Posterior cingulate gyrus (tissue), 11 donors: ENCODE results near the gene ZBTB5.

Experiments
- DNase-seq, 10 donors: peaks; one replicate each; pipeline versions ENCODE4 v3.0.0 to v3.0.0-alpha.2; 2020 to 2021; ENCODE audit warnings: mixed read lengths in 3 of 10
- intact Hi-C: fragments of 100-400 bp; cut with DNase I; formaldehyde crosslinking; loops from one replicate; pipeline ENCODE4 v1.15.1; 2023

ZBTB5 gene

DNA sequence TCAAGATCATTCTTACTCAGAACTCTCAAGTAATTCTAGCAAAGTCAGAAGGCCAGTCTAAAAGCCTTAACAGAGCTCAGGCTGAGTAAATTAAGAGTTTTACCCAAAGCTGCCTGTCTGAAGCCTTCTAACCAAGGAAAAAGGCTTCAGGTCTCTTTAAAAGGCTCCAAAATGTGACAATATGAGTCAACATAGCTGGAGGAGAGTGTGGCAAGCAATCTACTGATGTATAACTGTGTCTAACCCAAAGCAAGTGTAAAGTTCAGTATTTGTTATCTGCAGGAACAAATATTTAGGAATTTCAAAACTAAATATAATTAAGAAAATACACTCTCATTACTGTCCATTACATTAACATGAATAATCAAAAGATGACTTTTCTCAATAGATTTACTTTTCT, 11.0 kb downstream of the ZBTB5 start:
- intact Hi-C loops = no loop called here
- DNase-seq = no peak

DNA sequence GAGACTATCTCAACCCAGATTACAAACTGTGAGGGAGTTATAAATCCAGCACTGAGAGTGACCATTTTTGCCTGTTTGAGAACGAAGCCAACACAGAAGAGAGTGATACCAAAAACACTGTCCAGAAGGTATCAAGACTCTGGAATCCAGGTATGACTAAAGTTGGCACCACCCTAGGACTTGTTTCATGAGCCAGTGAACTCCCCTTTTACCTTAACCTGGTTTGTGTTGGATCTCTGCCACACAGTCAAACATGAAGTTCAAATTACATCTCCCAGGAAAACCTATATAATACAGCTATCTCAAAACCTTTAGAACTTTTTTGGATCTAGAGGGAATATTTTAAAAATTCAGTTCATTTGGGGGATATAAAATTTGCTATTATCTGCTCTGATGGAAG, 11.4 kb downstream of the ZBTB5 start:
- intact Hi-C loops = no loop called here
- no peak for DNase-seq

DNA sequence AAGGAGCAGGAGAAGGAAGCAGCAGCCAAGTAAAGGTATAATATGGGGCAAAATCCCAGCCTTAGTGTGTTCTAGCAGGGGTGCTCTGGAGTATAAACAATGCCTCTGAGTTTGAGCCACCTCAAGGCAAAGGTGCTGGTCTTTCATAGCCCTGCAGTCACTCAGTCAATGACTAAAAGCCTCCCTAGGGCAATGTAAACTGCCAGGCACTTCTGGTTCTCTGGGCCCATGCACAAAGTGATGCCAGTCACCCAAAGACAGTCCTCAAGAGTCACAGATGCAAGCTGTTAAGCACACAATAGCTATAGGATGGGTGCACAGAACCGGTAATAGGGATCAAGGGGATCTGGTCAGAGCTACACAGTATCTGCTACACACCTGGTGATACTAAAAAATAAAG, 12.6 kb downstream of the ZBTB5 start:
- no peak for DNase-seq
- intact Hi-C loops = no loop called here

DNA sequence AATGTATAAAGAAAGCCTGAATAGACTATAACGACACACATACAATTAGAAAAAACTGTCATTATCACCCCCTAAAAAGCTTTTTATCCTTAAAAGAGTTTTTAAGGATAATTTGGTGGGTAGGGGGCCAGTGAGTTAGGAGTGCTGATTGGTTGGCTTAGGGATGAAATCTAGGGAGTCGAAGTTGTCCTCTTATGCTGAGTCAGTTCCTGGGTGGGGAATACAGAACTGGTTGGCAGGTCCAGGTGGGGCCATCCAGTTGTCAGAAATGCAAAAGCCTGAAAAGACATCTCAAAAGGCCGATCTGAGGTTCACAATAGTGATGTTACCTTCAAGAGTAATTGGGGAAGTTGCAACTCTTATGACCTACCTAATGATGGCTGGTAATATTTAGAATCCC, 13.6 kb downstream of the ZBTB5 start:
- DNase-seq = no peak
- intact Hi-C loops = loop anchor here (2.0 kb wide), 1 partner anchor 37 kb away; no protein-coding TSS in a partner anchor

DNA sequence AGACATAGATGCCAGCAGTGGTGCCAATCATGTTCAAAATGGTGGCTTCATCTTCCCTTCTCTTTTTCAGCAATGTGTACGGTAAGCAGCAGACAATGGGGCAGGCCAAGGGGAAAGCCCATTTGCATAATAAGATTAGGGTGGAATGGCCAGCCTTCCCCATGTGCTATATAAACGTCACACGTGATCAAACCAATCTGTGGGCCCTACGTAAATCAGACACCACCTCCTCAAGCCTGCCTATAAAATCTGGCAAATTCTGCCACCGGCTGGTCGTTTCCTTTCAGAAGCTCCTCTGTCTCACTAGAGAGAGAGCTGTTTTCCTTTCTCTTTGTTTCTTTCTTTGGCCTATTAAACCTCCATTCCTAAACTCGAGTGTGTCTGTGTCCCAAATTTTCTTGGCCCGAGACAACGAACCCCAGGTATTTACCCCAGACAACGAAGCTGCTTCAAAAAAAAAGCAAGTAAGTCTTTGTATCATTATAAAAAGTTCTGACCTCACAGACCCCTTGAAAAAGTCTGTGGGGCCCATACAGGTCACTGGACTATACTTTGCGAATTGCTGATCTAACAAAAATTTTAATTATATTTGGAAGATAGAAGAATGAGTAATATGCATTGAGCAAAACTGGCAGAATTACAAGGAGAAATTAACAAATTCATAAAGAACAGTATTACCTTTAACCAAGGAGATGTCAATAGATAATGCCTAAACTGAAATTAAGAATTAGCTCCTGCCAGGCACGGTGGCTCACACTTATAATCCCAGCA, 15.2 kb downstream of the ZBTB5 start:
- DNase-seq = peak in 5 of 10 donors; percentile 51 to 93 (median 60)

DNA sequence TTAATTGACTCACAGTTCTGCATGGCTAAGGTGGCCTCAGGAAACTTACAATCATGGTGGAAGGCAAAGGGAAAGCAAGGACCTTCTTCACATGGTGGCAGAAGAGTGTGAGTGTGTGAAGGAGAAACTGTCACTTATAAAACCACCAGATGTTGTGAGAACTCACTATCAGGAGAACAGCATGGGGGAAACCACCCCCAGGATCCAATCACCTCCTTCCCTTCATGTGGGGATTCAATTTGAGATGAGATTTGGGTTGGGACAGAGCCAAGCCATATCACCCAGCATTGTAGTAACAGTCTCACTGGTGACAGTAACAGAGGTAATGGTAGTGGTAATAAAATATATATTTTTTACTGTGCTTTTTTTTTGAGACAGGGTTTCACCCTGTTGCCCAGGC, 18.1 kb downstream of the ZBTB5 start:
- DNase-seq = no peak
- intact Hi-C loops = no loop called here

More for the DNA sequence above, 15.2 kb downstream of the ZBTB5 start:
- intact Hi-C loops = loop anchor here (2.0 kb wide), 1 partner anchor 35 kb away; no protein-coding TSS in a partner anchor

DNA sequence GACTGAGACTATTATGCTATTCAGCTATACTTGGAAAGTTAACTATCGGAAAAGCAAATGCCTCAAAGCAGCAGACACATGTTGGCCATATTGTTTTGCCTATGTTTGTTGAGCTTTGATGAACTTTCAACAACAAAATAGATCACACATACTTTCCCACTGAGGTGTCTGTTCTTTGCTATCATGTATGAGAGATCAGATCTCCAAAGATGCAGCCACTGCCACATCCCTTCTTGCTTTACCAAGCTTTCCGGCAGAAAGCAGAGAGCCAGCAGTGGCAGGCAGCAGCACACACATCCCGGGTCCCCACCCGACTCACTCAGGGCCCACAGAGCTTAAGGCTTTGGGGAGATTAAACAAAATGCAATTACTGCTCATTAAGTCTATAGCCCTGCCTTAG, 18.8 kb downstream of the ZBTB5 start:
- DNase-seq = no peak
- intact Hi-C loops = no loop called here

DNA sequence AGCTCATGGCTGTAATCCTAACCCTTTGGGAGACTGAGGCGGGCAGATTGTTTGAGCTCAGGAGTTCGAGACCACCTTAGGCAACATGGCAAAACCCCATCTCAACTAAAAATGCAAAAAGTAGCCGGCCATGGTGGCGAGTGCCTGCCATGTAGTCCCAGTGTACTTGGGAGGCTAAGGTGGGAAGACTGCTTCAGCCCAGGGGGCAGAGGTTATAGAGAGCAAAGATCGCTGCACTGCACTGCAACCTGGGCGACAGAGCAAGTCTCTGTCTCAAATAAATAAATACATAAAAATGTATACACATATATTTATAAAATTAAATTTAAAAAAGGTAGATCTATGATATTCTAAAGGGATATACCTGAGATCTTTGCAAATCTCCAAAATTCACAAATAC, 19.4 kb downstream of the ZBTB5 start:
- no peak for DNase-seq
- intact Hi-C loops = no loop called here

DNA sequence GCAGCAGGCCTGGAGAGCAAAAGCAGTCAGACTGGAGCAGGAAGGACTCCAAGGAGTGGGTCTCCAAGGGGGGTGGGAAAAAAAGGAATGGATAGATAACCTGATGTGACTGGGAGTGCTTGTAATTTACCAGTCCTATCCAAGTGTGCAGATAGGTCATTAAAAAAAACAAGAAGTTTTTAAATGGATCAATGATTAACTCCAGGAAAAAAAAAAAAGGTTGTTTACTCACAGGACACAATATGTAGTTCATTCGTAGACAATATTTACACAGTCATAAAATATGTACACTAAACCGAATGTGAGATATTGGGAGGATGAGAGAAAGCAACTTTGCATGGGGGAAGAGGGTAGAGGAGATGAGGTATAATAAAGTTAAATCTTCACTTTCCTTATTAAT, 20.4 kb downstream of the ZBTB5 start:
- no peak for DNase-seq
- intact Hi-C loops = no loop called here

DNA sequence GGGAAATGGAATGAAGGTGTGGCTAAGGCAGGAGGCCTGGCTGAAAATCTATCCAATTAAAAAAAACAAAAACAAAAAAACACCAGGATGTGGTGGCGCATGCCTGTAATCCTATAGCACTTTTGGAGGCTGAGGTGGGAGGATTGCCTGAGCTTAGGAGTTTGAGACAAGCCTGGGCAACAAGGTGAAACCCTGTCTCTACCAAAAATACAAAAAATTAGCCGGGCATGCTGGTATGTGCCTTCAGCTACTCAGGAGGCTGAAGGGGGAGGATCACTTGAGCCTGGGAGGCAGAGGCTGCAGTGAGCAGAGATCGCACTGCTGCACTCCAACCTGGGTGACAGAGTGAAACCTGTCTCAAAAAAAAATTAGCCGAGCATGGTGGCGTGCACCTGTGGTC, 21.7 kb downstream of the ZBTB5 start:
- intact Hi-C loops = no loop called here
- peak in 1 of 10 donors; percentile 27 for DNase-seq

DNA sequence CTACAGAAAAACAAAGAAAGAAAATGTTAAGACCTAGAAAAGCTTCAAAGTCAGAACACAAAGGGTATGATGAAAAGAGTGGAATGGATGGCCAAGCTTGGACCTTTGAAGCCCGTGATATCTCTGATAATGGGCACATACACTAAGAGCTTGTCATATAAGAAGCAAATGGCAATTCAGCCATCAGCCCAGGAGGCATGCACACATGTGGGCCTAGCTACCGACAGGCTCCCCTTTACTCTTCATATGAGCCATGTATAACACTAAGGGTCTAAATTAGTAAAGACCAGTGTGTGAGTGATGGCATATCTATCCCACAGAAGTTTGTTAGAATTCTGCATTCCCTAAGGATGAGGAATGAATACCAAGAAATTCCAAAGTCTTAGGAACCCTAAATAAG, 22.7 kb downstream of the ZBTB5 start:
- intact Hi-C loops = no loop called here
- no peak for DNase-seq

DNA sequence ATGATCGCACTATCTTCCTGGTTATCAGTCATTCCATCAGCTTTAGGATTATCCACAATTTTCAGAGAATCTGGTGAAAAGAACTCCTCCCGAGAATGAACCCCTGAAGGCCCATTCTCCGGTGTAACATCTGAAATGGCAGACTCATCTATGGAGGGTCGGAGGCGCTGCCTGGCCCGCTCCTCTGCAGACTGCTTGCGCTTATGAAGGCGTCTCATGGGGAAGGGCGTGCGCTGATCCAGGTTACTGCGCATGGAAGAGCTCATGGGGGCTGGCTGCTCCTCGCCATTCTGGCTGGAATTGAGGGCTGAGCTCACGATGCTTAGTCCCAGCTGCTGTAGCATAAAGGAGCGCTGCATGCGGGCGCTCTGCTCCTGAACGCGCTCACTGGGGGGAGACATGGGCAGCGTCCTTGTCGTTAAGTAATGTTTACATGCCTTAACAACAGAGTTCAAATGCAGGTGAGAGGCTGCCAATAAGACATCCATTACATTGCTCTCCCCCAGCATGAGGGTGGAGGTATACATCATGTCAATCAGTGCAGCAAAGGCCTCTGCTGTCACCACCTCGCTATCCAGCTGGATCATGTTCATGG, 23.4 kb downstream of the ZBTB5 start:
- peak in 1 of 10 donors; percentile 58 for DNase-seq

DNA sequence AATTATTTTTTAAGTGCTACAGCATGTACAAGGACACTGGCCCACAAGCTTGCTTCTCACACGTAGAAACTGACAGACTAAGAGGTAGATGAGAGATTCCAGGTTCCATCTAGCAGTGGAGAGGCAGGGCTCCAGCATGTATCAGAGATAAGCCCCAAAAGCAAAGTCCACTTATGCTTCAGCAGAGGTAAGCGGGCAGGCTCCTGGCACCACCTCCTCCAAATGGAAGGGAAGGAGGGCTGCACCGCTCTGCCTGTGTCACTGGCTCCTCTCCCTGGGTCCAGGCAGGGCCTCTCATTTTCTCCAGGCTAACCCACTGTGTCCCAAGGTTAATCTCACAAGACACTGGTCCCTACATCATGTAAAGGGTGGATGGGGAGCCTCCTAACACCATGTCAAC, 26.9 kb downstream of the ZBTB5 start:
- intact Hi-C loops = no loop called here
- peak in 1 of 10 donors; percentile 38 for DNase-seq

More for the DNA sequence above, 23.4 kb downstream of the ZBTB5 start:
- intact Hi-C loops = no loop called here

DNA sequence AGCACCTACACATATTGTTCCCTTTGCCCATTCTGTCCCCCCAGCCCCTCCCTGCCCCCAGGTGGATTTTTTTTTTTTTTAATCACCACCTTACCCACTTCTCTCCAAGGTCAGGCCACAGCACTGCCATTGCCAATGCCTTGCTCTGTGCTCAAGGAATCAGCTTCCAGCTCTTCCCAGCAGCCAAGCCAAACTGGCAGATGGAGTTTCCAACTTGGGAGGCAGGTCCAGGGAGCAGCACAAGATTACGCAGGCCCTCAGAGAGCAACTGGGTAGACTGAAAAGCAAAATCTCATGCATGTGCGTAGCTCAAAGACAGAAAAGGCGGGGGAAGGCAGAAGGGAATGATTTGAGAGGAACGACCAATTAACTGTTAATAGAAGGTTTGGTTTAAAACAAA, 27.6 kb downstream of the ZBTB5 start:
- intact Hi-C loops = no loop called here
- DNase-seq = peak in 1 of 10 donors; percentile 76

DNA sequence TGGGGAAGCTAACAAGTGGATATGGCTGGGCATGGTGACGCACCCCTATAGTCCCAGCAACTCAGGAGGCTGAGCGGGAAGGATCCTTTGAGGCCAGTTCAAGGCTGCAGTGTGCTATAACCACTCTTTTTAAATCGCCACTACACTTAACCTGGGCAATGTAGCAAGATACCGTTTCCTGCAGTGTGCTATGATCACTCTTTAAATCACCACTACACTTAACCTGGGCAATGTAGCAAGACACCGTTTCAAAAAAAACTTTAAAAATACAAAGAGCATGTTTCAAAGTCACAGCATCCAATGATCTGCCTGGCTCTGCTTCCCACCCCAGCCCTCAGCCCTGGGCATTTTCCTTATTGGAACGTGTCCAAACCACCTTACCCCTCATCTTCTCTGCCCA, 28.2 kb downstream of the ZBTB5 start:
- DNase-seq = peak in 1 of 10 donors; percentile 29

DNA sequence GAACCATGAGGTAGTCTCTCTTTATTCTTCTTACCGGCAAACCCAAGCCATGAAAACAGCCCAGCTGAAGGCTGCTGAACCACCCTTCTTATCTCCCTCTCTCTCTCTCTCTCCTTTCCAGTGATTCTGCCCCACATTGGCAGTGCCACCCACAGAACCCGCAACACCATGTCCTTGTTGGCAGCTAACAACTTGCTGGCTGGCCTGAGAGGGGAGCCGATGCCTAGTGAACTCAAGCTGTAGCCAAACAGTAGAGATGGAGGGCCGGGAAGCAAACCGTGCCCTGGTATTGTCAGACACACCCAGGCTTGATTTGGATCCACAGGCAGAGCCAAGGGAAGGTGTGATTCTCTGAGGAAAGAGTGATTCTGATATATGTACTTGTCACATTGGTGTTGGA, 28.7 kb downstream of the ZBTB5 start:
- peak in 1 of 10 donors; percentile 79 for DNase-seq
- intact Hi-C loops = no loop called here

More for the DNA sequence above, 28.2 kb downstream of the ZBTB5 start:
- intact Hi-C loops = no loop called here

DNA sequence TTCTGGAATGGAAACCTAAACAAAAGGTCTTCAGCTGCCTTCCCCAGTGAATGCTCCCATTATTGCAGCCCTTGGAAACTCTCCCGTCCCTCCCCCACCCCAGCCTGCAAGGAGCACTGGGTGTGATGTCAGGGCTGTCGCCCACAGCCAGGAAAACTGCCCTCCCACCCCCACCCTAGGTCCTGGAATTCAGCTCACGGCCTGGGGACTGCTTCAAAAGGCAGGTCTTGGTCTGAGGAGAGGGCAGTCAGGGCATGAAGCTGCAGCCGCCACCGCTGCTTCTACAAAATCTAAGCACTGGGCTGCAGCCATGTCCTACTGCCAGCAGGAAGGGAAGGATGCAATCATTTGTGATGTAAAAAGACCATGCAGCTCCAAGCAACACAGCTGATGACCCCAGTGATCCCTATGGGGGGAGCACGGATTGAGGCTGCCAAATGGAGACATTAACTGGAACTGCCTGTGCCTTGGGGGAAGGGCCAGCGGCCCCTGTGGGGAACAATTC, 31.3 kb downstream of the ZBTB5 start:
- intact Hi-C loops = no loop called here

DNA sequence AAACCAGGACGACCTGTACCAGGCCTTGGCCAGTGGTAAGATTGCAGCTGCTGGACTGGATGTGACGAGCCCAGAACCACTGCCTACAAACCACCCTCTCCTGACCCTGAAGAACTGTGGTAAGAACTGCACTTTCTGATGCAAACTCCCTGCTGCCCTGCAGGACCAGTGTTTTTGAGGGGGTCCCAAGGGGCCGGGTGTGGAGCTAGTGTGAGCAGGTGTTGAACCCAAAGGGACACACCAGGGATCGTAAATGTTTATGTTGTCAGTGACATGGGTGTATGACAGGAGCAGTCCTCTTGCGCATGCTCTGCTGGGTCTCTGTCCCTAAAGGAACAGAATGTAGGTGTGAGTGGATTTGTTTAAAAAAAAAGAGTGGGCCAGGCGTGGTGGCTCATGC, 33.2 kb downstream of the ZBTB5 start:
- intact Hi-C loops = no loop called here

More for the DNA sequence above, 31.3 kb downstream of the ZBTB5 start:
- peak; percentile 65 to 97 (median 82) for DNase-seq

DNA sequence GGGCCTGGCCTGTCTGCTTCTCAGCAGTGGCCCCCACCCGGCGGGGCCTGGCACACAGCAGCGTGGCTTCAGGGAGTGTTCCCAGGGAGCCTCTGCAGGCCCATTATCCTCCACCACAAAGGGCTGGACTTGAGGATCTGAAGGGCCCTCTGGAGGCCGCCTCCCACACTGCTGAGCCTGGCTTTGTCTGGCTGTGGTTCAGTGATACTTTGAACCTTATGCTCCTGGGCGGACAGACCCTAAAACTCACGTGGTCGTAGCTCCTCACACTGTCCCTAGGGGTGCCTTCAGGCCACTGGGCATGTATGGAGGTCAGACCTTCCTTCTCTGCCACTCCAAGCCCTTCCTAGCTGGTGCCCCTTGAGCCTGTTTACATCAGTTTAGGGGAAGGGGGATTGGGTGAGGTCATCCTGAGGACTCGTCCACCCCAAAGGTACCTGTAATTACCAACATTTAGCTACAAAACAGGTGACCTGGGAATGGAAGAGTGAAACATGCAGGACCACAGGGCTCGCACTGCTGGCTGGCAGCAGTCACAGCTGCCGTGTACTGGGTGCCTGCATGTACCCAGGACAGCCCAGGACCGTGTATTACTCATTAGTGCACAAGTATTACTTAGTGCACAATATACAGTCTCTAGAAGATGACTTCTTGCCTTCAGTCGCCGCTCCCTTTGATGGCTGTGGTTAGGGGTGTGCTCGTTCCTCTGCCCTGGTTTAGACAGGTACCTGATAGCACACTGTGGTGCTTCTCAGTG, 34.2 kb downstream of the ZBTB5 start:
- intact Hi-C loops = no loop called here
- DNase-seq = peak; percentile 61 to 97 (median 76)

More for the DNA sequence above, 33.2 kb downstream of the ZBTB5 start:
- peak in 1 of 10 donors; percentile 74 for DNase-seq

DNA sequence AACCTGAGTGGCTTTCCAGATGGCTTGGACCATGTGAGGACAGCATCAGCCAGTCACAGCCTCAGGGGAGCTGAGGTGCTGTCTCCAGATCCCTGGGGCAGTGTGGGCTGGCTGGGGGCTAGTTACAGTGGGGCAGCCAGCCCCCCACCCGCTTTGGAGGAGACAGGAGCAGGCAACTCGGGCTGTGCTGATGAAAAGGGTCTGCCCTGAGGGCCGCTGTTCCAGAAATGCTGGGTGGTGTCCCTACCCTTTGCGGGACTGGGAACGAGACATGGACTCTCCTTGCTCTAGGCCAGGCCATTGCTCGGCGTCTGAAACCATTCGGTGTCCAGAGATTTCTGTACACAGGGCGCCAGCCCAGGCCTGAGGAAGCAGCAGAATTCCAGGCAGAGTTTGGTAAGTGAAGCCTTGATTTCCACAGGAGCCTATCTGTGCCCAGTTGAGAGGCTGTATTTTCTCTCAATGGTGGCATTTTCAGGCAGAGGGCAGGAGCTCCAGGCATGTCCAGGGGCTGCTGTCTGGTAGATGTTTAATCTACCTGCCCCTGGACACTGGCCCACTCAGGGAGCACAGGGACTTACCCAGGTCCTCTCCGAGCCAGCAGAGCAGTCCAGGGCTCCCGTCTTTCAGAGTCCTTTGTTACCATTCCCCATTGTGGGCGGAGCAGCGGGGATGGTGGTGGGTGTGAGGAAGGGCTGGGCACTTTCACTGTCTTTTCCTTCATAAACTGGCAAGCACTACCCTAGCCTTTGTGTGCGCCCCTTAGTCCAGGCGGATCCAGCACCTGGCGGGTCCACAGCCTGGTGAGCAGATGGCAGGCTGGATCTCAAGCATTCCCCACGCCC, 35.6 kb downstream of the ZBTB5 start:
- DNase-seq = peak in 2 of 10 donors; percentile 55 to 72
- intact Hi-C loops = no loop called here
